Activated CD4-positive, CD25-positive, alpha-beta regulatory T cell (primary cell): ENCODE results near the gene TSPYL6.

Source experiments
- DNase-seq, 4 experiments: peaks; one replicate each; lab custom pipeline; 2025; lab: John Stamatoyannopoulos, UW

The TSPYL6 gene

GRCh38 chr2:54258166-54258565 lies 2.1 kb upstream of the TSPYL6 start:
- no peak for DNase-seq

- DNase-seq: no peak
Measured at GRCh38 chr2:54255230-54256090, 569 bp downstream of the TSPYL6 start.

DNA sequence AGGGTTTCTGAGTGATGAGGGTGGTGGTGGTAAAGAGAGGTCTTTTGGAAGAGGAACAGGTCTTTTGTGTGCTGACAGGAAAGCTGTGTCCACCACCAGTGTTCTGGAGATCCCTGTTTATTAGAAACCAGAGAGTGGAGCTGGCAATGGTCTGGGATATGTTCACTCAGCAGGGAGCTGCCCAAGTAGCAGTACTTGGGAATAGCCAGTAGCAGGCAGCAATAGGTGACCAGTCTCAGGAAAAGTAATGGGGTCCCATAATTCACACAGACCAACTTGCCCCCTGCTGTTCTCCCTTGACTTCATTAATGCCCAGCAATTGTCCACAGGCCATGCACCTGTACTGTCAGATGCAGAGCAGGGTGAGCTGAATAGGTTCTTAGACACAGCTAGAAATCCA lies 1.8 kb downstream of the TSPYL6 start:
- DNase-seq: no peak

DNA sequence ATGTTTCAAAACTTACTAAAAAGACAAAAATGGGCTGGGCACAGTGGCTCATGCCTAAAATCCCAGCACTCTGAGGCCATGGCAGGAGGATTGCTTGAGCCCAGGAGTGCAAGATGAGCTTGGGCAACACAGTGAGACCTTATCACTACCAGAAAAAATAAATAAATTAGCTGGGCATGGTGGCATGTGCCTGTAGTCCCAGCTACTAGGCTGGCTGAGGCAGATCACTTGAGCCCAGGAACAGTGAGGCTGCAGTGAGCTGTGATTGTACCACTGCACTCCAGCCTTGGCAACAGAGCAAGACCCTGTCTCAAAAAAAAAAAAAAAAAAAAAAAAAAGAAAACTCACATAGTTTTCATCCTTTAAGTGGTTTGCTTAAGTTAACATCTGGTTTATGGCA lies 6.4 kb downstream of the TSPYL6 start:
- DNase-seq: no peak

GRCh38 chr2:54247115-54247514 lies 8.9 kb downstream of the TSPYL6 start:
- no peak for DNase-seq

- no peak for DNase-seq
Measured at GRCh38 chr2:54240515-54241469, 15.2 kb downstream of the TSPYL6 start.

- no peak for DNase-seq
Measured at GRCh38 chr2:54239427-54239826, 16.6 kb downstream of the TSPYL6 start.

GRCh38 chr2:54237428-54237827 lies 18.6 kb downstream of the TSPYL6 start:
- no peak for DNase-seq

DNA sequence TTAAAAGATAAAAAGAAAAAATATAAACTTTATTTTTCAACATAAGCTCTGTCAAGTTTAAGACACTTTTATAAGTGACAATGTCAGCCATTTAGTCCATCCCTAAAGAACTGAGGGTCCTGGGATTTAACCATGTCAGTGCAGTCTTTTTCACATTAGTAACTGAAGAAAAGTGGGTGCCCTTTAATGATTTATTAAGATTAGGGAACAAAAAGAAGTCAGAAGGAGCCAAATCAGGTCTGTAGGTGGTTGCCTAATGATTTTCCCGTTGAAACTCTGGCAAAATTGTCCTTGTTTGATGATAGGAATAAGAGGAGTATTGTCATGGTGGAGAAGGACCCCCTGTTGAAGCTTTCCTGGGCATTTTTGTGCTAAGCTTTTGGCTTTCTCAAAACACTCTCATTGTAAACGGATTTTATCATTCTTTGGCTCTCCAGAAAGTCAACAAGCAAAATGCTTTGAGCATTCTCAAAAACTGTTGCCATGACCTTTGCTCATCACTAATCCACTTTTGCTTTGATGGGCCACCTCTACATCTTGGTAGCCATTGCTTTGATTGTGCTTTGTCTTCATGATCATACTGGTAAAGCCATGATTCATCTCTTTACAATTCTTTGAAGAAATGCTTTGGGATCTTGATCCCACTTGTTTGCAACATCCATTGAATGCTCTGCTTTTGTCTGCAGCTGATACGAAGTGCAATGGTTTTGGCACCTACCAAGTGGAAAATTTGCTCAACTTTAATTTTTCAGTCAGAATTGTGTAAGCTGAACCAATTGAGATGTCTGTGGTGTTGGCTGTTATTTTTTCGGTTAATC lies 22.0 kb downstream of the TSPYL6 start:
- no peak for DNase-seq

DNA sequence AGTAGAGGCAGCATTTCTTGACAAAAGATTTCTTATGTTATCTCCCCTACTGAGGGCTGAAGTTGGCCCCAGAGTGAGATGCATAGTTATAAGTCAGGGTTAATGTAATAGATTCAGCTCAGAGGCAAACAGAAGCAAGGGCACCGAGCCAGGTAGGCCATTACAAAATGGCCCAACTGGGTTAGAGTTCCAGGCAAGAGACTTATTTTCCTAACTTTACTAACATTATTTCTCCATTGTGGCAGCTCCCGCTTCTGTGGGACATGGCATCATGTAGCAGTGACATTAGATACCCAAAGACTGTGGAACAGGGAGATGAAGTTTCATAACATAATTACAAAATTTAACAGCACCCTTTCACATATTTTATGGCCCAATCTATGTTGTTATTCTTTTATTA lies 27.1 kb downstream of the TSPYL6 start:
- DNase-seq: no peak

GRCh38 chr2:54227798-54228197 lies 28.2 kb downstream of the TSPYL6 start:
- no peak for DNase-seq

GRCh38 chr2:54226260-54226659 lies 29.8 kb downstream of the TSPYL6 start:
- no peak for DNase-seq

DNA sequence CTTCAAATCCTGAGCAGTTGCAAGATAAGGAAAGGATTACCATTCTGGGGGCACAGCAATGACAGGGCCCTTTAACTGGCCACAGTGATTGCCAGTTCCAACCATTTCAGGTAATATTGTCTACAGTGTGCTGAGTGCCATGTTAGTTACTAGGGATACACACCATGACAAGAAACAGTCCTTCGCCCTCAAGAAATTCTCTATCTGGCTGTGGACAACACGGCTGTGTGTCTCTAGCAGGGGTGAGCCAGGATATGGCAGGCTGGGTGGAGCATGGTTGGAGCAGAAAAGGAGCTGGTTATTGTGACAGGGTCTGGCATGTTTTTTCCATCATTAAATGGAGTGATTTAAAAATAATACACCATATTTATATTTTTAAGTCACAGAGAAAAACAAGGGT lies 31.0 kb downstream of the TSPYL6 start:
- DNase-seq: no peak

DNA sequence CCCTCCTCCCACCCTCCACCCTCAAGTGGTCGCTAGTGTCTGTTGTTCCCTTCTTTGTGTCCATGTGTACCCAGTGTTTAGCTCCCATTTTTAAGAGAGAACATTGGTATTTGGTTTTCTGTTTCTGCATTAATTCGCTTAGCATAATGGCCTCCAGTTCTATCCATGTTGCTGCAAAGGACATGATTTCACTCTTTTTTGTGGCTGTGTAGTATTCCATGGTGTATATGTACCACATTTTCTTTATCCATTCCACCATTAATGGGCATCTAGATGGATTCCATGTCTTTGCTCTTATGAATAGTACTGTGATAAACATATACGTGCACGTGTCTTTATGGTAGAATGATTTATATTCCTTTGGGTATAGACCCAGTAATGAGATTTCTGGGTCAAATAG lies 42.9 kb downstream of the TSPYL6 start:
- DNase-seq: no peak

GRCh38 chr2:54212456-54212855 lies 43.6 kb downstream of the TSPYL6 start:
- DNase-seq: no peak

GRCh38 chr2:54209379-54209778 lies 46.6 kb downstream of the TSPYL6 start:
- no peak for DNase-seq

DNA sequence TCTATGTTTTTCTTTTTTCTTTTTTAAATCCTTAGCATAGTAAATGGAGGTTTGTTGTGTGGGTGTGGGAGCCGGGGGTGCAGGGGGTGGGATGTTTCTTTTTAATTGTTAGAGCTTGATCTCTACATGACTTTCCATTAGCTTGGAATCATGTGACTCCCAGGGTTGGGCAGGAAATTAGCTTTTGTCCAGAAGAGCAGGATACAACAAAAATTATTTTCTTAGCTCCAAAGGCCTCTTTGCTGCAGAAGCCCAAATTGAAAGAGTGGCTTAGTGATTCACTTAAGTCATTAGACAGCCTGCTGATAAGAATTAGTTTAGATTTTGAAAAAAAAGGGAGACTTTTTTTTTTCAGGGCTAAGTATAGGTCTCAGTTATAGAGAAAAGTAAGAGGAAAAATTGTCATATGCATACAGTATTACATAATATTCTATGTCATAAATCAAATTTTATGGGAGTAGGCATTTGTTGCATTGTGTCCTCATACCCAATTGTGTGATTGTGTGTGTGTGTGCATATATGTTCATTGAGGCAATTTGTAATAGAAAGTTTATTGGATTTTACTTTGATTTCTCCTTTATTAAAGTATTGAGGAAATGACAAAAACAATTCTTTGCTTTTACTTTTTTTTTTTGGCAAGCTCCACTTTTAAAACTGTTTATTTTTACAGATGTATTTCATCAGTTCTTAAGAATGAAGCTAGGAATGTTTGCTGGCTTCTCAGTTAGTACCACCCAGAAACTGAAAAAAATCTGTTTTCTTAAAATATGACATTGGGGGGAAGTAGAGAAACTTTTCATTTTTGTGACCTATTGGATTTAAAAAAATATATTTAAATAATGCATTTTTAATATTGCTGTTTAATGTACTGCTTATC lies 47.4 kb downstream of the TSPYL6 start:
- DNase-seq: no peak

DNA sequence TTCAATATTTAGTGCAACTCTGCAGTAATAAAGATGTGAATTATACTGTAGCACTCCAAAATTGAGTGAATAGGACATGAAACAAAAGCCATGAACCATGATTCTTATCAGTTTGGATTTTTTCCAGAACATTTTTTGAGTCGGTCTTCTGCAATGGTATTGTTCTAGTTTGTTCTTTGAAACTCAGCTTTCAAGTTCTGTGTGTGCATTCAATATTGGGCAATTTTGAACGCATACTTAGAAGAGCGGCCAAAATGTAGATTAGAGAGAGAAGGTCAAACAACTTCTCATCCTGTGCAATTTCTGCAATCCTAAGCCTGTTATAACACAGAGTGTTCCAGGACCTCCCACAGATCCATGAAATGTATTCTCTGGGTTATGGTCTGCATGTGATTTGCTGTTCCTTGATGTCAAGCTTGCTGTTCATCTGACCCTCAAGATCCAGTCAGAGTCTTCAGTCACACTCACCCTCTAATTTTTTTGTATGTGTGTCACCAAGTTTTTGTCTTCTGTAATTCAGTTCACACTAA lies 48.3 kb downstream of the TSPYL6 start:
- DNase-seq: no peak

DNA sequence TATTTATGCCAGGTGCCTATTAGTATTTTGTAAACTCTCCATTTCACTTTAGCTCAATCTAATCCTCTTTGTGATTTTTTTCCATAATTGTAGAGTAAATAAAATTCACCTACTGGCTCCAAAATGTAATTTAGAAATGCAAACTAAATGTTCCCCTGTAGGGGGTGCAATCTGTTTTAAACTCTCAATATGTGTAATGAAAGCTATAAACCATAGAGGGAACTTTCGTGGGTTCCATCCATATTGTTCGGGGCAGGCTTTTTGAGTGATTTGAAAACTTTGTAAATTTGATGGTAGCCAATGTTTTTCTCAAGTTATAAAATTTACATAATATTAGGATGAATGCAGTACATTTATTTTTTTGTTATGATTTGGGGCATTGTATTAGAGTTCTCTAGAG lies 49.4 kb downstream of the TSPYL6 start:
- no peak for DNase-seq

GRCh38 chr2:54204476-54204875 lies 51.6 kb downstream of the TSPYL6 start:
- DNase-seq: no peak
